SJCRH30 (cell line): ENCODE measurements around the gene VSTM2L. TPM values are rescaled to one million over a fixed set of nuclear protein-coding genes. Genes with fewer than 3 reads are reported as not detected.

Experiments used
- DNase-seq, 2 experiments: peaks; one replicate each; pipeline ENCODE4 v3.0.0-alpha.2; 2015 to 2020
- H3K27ac ChIP-seq: fragments of 250-450 bp; sonication (Bioruptor Pico); 2 replicates; pipeline ENCODE4 v1.5.1; 2020; ENCODE audit warnings: mild to moderate bottlenecking, moderate library complexity
- H3K27me3 ChIP-seq: fragments of 250-450 bp; sonication (Bioruptor Pico); 2 replicates; pipeline ENCODE4 v1.5.1; 2020; ENCODE audit warnings: mild to moderate bottlenecking, moderate library complexity
- H3K36me3 ChIP-seq: fragments of 250-450 bp; sonication (Bioruptor Pico); 2 replicates; pipeline ENCODE4 v1.5.1; 2020; ENCODE audit warnings: mild to moderate bottlenecking, moderate library complexity
- H3K4me1 ChIP-seq: fragments of 250-450 bp; sonication (Bioruptor Pico); 2 replicates; pipeline ENCODE4 v1.5.1; 2020; ENCODE audit warnings: mild to moderate bottlenecking, moderate library complexity
- H3K4me3 ChIP-seq: fragments of 250-450 bp; sonication (Bioruptor Pico); 2 replicates; pipeline ENCODE4 v1.5.1; 2020; ENCODE audit warnings: mild to moderate bottlenecking, moderate library complexity
- H3K9me3 ChIP-seq: fragments of 250-450 bp; sonication (Bioruptor Pico); replicated peaks from 2 replicates; pipeline ENCODE4 v1.5.1; 2020; ENCODE audit warnings: mild to moderate bottlenecking, moderate library complexity
- total RNA-seq: library from RNA; depleted of rRNA; stranded (reverse); fragments of >200 nt; shearing (Covaris generic); gene quantifications from 2 replicates; pipeline ENCODE4 v1.2.3, GENCODE V29; 2014

The VSTM2L gene
- total RNA-seq, 1 experiment from 2014 or later = 0.22 TPM

DNA sequence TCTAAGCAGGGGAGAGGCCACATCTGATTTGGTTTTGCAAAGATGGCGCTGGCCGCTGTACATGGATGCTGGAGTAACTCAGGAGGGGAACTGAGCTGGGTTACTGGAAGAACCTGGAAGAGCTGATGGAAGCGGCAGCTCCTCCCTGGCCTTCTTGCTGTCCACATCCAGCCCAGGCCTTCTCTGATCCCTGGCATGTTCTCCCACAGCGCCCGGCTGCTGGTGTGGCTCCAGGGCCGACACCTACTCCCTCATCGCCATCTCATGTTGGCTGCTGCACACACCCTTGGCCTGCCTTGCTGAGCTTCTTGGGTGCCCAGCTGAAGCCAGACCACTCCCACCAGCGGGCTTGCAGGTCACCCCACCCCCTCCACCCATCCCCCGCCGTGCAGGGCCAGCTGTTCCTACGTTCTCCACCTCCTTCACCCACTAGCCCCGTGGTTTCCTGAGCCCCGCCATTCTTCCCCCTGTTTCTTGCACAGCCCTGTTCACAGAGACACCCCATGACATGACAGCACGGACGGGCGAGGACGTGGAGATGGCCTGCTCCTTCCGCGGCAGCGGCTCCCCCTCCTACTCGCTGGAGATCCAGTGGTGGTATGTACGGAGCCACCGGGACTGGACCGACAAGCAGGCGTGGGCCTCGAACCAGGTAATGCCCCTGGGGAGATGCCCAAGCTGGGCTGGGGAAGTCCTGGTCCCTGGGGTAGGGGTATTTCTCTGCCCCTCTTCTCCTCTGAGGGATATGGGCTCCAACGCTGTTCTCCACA, 28.4 kb downstream of the VSTM2L start:
- H3K4me3 ChIP-seq = no peak overlapping the region
- no peaks in the 10 kb centered on the region for H3K4me1 ChIP-seq
- H3K27me3 ChIP-seq = peaks cover 33% of the 10 kb centered on the region
- no peak for DNase-seq
- no peaks in the 10 kb centered on the region for H3K36me3 ChIP-seq
- H3K9me3 ChIP-seq = no peaks in the 10 kb centered on the region
- H3K27ac ChIP-seq = no peak overlapping the region

DNA sequence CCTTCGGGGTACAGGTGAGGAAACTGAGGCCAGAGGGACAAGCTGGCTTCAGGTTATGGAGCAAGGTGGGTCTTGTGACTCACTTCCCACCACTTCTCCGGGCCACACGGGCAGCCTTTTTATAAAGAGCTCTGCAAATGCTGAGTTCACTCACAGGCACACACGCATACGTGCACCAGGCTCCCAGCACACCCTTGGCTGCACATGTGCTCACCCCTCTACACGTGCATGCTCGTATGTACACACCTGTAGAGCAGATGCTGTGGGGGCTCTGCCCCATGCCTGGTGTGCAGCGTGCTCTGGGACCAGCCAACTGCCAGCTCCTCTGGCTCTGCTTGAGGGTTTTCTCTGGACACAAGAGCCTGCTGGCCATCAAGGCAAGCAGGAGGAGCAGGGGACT, 29.1 kb downstream of the VSTM2L start:
- H3K27me3 ChIP-seq = peaks cover 36% of the 10 kb centered on the region
- H3K27ac ChIP-seq = no peak overlapping the region
- no peaks in the 10 kb centered on the region for H3K36me3 ChIP-seq
- no peak for DNase-seq
- no peaks in the 10 kb centered on the region for H3K4me1 ChIP-seq
- no peaks in the 10 kb centered on the region for H3K9me3 ChIP-seq
- no peak overlapping the region for H3K4me3 ChIP-seq

DNA sequence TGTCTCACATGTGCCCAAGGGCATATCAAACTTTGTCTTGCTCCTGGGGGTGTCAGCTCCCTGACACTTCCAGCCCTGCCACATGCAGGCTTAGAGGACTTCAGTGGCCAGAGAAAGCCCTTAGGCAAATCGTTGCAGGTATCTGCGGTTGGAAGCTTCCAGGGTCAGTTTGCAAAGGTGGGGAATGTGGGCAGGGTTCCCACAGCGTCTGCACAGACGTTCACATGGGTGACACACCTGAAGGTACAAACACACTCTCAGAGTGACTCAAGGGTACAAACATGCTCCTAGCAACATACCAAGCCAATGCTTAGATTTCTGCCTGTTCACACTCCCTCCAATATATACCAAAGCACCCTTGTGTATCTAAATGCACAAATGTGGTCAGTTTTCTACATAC, 30.0 kb downstream of the VSTM2L start:
- Histone ChIP-seq H3K4me3 (no peak overlapping the region), H3K9me3 (no peaks in the 10 kb centered on the region), H3K4me1 (no peaks in the 10 kb centered on the region), H3K27me3 (peaks cover 36% of the 10 kb centered on the region), H3K36me3 (no peaks in the 10 kb centered on the region), H3K27ac (no peak overlapping the region)
- no peak for DNase-seq

DNA sequence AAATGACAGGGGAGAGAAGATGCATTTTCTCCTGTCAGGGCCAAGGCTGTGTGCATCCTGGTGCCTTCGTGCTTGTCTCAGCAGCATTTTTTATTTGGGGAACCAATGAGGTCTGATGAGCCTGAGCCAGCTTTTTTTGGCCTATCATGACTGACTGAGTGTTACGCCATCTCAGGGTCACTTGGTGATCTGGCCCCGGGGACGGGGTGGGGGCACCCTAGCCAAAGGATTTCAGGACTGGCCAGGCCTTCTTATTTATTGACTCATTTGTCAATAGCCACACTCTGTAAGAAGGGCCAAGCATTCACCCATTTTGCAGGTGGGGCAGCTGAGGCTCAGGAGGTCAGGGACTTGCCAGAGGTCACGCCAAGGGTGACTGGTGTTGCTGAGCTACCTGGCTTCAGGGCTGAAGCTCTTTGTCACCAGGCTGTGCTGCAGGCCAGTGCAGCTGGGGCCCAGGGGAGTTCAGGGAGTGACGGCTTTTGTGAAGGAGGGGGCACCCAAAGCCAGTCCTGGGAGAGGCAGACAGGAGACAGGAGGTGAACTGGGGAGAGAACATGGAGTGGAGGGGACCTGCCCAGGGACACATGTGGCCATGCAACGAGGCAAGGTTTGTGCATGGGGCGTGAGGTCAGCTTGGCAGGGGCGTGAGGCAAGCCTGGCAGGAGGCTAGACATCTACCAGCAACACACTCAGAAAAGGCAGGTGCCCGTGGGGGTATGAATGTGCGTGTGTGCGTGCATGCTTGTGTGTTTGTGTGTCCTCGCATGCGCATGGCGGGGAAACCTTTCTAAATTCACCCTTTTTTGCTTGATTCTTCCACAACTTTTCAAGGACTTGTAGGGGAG, 31.1 kb downstream of the VSTM2L start:
- Histone ChIP-seq H3K4me1 (no peaks in the 10 kb centered on the region), H3K27ac (no peak overlapping the region), H3K36me3 (no peaks in the 10 kb centered on the region), H3K9me3 (no peaks in the 10 kb centered on the region), H3K4me3 (no peak overlapping the region), H3K27me3 (peaks cover 36% of the 10 kb centered on the region)
- no peak for DNase-seq

DNA sequence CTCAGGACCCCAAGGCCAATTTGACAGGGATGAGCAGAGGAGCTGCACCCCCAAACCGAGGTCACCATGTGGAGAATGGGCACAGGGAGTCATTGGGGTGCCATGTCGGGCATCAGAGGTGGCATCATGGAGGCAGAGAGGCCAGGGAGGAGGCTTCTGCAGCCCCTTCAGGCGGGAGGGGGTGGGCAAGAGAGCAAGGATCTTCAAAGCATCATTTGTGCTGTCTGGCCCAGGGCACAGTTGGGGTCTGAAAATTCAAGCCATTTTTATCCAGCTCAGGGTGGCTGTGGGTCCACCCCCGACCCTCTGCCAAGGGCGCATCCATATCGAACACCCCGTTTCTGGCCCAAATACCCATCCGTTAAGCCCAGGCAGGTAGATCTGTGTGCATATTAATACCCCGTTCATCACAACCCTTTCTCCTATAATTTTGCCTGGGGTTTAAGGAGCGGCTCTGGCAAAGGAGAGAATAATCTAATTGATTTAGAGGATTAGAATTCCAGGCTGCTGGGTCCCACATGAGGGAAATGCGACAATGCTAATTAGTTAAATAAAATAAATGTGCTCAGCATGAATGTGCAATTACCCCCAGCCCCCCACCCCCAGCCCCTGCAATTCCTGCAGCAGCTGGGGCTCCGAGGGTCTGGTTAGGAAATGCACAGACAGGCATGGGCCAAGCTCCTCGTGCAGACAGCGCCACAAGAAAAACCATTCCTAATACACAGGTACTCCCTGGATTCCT, 31.9 kb downstream of the VSTM2L start:
- no peaks in the 10 kb centered on the region for H3K4me1 ChIP-seq
- no peaks in the 10 kb centered on the region for H3K36me3 ChIP-seq
- DNase-seq = no peak
- no peaks in the 10 kb centered on the region for H3K9me3 ChIP-seq
- no peak overlapping the region for H3K27ac ChIP-seq
- peaks cover 36% of the 10 kb centered on the region for H3K27me3 ChIP-seq
- H3K4me3 ChIP-seq = no peak overlapping the region

DNA sequence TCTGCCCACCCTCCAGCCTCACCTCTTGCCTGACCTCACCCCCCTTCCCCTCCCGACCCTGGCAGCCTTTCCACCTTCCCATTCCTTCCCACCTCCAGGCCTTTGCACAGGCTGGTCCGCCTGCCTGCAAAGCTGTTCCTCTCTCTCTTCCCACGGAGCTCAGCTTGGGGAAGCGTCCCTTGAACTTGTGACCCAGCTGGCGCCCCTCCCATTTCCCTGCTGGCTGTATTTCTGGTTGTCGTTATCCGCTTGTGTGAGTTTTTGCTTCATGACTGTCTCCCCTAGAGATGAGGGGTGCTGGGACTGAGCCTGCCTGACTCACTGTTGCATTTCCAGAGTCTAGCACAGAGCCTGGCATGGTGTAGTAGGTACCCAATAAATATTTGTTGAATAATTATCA, 32.5 kb downstream of the VSTM2L start:
- DNase-seq = no peak
- no peak overlapping the region for H3K4me3 ChIP-seq
- no peaks in the 10 kb centered on the region for H3K9me3 ChIP-seq
- H3K36me3 ChIP-seq = no peaks in the 10 kb centered on the region
- peaks cover 31% of the 10 kb centered on the region for H3K27me3 ChIP-seq
- H3K27ac ChIP-seq = no peak overlapping the region
- no peaks in the 10 kb centered on the region for H3K4me1 ChIP-seq

DNA sequence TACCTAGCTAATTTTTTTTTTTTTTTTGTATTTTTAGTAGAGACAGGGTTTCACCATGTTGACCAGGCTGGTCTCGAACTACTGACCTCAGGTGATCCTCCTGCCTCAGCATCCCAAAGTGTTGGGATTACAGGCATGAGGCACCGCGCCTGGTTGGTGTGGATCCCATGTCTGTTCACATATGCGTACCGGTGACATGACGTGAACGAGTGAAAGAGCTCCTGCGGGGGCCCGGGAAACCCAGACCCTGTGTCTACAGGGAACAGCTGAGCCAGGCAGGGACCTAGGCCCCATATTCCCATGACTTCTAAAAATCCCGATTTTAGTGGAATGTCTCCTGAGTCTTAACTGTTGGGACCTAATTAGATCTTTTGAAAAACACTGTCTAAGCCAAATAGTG, 33.1 kb downstream of the VSTM2L start:
- Histone ChIP-seq H3K4me3 (no peak overlapping the region), H3K36me3 (no peaks in the 10 kb centered on the region), H3K27ac (no peak overlapping the region), H3K9me3 (no peaks in the 10 kb centered on the region), H3K27me3 (peaks cover 25% of the 10 kb centered on the region), H3K4me1 (no peaks in the 10 kb centered on the region)
- DNase-seq = no peak

DNA sequence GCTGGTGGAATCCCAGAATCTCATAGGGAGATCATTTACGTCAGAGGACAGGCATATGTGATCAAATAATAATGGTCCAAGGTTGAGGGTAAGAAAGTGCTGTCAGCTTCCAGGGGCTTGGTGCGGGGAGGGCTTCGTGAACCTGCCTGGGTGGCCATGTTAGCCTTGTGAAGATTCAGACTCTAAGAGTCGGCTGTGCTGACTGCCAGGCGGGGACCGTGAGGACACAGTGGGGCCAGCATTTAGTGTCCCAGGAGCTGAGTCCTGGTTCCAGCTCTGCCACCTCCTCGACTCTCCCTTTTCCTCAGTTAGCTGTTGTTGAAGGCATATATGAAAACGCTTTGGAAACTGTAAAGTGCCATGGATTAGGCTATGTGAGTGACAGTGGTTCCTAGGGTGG, 33.5 kb downstream of the VSTM2L start:
- no peaks in the 10 kb centered on the region for H3K4me1 ChIP-seq
- no peaks in the 10 kb centered on the region for H3K9me3 ChIP-seq
- H3K4me3 ChIP-seq = no peak overlapping the region
- H3K27ac ChIP-seq = no peak overlapping the region
- H3K27me3 ChIP-seq = peaks cover 24% of the 10 kb centered on the region
- H3K36me3 ChIP-seq = no peaks in the 10 kb centered on the region
- no peak for DNase-seq

DNA sequence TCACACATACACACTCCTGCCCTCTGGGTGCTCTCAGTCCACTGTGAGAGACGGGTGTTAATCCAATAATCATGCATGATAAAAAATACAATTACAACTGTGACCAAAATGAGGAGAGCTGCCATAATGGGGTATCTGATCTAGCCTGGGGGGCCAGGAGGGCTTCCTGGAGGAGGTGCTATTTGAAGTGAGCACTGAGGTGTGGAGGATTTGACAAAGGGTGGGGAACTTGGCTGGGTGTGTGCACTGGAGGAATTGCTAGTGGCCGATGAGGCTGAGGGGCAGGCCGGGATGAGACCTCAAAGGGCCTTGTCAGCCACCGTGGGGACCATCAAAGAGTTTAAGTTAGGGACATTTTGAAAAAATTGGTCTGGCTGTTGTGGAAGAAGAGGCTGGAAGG, 34.8 kb downstream of the VSTM2L start:
- no peaks in the 10 kb centered on the region for H3K9me3 ChIP-seq
- H3K27ac ChIP-seq = no peak overlapping the region
- H3K4me1 ChIP-seq = no peaks in the 10 kb centered on the region
- H3K4me3 ChIP-seq = no peak overlapping the region
- H3K27me3 ChIP-seq = peaks cover 24% of the 10 kb centered on the region
- no peak for DNase-seq
- H3K36me3 ChIP-seq = no peaks in the 10 kb centered on the region

DNA sequence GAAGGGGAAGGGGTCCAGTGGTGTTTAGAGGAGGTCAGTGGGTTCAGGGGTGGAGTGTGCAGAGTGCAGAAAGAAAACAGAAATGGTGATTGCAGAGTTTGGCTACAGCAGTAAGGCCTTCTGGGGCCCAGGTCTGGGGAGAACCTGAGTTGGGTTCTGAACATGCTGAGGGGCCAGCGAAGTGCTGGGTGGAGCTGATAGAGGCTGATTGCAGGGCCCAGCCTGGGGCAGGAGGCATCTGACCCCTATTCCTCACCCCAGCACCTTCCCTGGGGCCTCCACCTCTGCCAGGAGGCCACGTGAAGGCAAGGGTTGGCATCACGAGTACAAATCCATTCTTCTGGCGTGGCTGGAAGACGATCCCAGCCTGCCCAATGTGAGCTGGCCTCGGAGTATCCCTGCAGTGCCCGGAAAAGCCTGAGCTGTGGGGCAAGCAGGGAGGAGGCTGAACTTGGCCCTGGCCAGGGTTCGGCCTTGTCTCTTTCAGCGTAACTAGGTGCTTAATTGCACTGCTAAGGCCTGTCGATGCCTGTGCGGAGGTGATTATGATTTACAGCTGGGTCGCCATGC, 35.3 kb downstream of the VSTM2L start:
- H3K27ac ChIP-seq = no peak overlapping the region
- peaks cover 24% of the 10 kb centered on the region for H3K27me3 ChIP-seq
- no peaks in the 10 kb centered on the region for H3K9me3 ChIP-seq
- H3K36me3 ChIP-seq = no peaks in the 10 kb centered on the region
- no peak overlapping the region for H3K4me3 ChIP-seq
- H3K4me1 ChIP-seq = no peaks in the 10 kb centered on the region
- no peak for DNase-seq

DNA sequence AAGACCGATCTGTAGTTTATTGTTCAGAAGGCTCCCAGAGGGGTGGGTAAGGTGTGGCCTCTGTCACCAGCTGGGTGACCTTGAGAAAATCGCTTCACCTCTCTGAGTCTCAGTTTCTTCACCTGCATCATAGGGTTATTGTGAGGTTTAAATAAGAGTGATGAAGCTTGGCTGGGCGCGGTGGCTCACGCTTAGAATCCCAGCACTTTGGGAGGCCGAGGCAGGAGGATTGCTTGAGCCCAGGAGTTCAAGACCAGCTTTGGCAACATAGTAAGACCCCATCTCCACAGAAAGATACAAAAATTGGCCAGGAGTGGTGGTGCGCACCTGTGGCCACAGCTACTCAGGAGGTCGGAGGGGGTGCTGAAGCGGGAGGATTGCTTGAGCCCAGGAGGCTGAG, 36.0 kb downstream of the VSTM2L start:
- H3K9me3 ChIP-seq = no peaks in the 10 kb centered on the region
- peaks cover 20% of the 10 kb centered on the region for H3K27me3 ChIP-seq
- no peak overlapping the region for H3K4me3 ChIP-seq
- no peaks in the 10 kb centered on the region for H3K4me1 ChIP-seq
- DNase-seq = no peak
- H3K36me3 ChIP-seq = no peaks in the 10 kb centered on the region
- no peak overlapping the region for H3K27ac ChIP-seq

DNA sequence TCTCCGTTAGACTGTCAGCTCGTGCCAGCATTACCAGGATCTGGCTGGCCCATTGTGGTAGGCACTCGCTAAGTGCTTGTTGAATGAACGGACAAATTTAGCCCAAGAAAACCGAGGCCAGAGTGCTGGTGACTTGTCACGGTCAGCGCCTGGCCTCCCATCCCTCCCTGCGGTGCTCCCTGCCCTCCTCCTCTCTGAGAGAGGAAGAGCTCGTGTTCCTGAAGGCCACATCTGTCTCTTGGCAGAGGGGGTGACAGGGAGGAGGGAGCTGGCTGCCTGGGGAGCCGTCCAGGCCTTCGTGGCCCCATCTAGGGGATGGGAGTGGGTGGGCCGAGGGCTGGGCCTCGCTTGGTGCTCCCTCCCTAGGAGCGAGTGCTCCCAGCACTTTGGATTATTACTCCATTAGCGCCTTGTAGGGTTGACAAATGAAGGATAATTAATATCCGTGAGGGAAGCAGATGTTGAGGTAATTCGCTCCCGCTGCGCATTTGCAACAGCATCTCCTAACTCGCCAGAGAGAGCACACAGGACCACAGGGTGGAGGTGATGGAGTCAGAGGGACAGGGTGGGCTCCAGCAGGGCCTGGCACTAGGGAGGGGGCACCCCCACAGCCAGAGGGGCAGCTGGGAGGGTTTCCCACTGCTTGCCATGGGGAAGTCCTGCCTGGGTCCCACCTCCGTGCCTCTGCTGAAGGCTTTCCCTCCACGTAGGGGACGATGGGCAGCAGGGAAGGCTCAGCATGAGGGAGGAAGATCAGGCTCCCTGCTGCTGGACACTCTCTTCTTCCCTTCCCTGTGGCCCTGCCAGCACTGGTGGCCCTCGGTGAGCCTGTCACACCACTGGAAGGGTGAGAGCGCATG, 37.0 kb downstream of the VSTM2L start:
- Histone ChIP-seq H3K9me3 (no peaks in the 10 kb centered on the region), H3K27me3 (peaks cover 10% of the 10 kb centered on the region), H3K4me3 (no peak overlapping the region), H3K4me1 (no peaks in the 10 kb centered on the region), H3K36me3 (no peaks in the 10 kb centered on the region), H3K27ac (no peak overlapping the region)
- DNase-seq = no peak

DNA sequence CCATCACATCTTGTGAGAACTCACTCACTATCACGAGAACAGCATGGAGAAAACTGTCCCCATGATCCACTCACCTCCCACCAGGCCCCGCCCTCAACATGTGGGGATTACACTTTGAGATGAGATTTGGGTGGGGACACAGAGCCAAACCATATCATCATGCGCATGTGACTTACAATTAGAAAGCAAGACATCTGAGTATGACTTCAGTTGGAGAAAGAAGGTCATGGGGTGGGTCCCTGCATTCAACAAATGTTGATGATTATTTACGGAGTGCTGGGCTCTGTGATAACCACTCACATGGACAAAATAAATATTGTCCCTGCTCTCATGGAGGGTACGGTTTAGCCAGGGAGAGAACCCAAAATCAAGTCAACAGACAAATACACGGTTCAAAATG, 37.9 kb downstream of the VSTM2L start:
- no peak overlapping the region for H3K27ac ChIP-seq
- DNase-seq = no peak
- peaks cover 7% of the 10 kb centered on the region for H3K27me3 ChIP-seq
- no peaks in the 10 kb centered on the region for H3K4me1 ChIP-seq
- no peak overlapping the region for H3K4me3 ChIP-seq
- H3K9me3 ChIP-seq = no peaks in the 10 kb centered on the region
- H3K36me3 ChIP-seq = no peaks in the 10 kb centered on the region

DNA sequence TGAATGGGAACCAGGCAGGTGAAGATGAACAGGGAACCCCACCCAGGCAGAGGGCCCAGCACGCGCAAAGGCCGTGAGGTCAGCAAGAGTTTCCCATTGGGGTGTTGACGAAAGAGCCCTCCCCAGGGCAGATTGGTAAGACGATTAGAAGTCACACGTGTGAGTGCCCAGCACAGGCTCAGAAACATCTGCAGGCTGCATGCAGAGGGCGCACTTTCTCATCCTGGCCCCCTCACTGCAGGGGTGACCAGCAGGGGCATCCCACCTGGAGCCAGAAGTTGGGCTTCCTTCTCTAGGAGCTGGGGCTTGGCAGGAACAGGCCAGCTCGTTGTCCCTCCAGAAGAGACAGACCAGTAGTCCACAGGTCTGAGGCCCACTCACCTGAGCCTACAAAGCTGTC, 38.4 kb downstream of the VSTM2L start:
- no peaks in the 10 kb centered on the region for H3K9me3 ChIP-seq
- no peak overlapping the region for H3K27ac ChIP-seq
- no peaks in the 10 kb centered on the region for H3K36me3 ChIP-seq
- DNase-seq = peak in 1 of 2 experiments; percentile 37
- H3K4me1 ChIP-seq = no peaks in the 10 kb centered on the region
- H3K27me3 ChIP-seq = peaks cover 3% of the 10 kb centered on the region; the same call in 1 of the 2 replicates
- no peak overlapping the region for H3K4me3 ChIP-seq
